IPS-15b (cell line): ENCODE results near the gene CCR7.

ENCODE experiments used
- H3K27me3 ChIP-seq: one replicate; pipeline ENCODE4 v1.6.1; 2013; ENCODE audit warnings: low read length; ENCODE audit not compliant: control insufficient read depth, insufficient read depth
- H3K36me3 ChIP-seq: one replicate; pipeline ENCODE4 v1.6.1; 2013; ENCODE audit warnings: low read length; ENCODE audit not compliant: control insufficient read depth, insufficient read depth
- H3K4me1 ChIP-seq: one replicate; pipeline ENCODE4 v1.6.1; 2013; ENCODE audit warnings: mild to moderate bottlenecking, low read length; ENCODE audit not compliant: control insufficient read depth, insufficient read depth
- H3K4me3 ChIP-seq: one replicate; pipeline ENCODE4 v1.5.1; 2013; ENCODE audit warnings: low read depth, low read length
- H3K9ac ChIP-seq: one replicate; pipeline ENCODE4 v1.6.1; 2013; ENCODE audit warnings: low read depth, mild to moderate bottlenecking, low read length
- H3K9me3 ChIP-seq: one replicate; pipeline ENCODE4 v1.6.1; 2013; ENCODE audit warnings: mild to moderate bottlenecking, low read length; ENCODE audit not compliant: control insufficient read depth, insufficient read depth

Gene CCR7

DNA sequence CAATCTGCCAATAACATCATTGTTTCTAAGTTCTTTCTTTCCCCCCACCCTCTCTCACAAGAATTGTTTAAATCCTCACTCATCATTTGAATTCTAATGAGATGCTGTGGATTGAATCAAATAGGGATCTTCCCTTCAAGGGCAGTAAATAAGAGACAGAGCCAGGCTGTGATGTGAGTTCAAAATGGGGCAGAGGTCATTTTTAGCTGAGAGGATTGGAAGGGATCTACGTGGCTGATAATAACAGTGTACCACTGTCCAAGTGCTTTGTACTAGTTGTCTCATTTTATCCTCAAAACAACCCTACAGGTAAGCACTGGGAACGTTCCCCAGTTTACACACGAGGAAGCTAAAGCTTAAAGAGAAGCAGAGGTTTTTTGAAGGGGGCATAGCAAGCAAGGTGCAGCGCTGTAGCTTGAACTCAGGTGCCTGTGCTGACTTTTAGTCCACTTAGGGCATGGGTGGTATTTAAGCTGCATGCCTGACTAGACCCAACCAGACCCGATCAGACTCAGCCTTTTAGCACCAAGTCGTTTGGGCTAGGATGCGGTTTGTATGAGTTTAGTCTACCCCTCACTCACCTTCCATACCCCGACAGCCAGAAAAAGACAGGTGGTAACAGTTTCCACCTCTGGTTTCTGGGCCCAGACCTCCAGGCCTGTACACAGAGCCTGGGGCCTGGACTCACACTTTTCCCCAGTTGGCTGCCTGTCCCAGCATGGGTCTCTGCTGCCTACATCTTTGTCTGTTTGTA lies 39.2 kb upstream of the CCR7 start:
- Histone ChIP-seq H3K4me1 (no peaks in the 10 kb centered on the region), H3K9ac (no peak overlapping the region), H3K27me3 (no peaks in the 10 kb centered on the region), H3K36me3 (no peaks in the 10 kb centered on the region), H3K9me3 (no peaks in the 10 kb centered on the region), H3K4me3 (no peak overlapping the region)

- Histone ChIP-seq H3K4me3 (no peak overlapping the region), H3K27me3 (no peaks in the 10 kb centered on the region), H3K36me3 (no peaks in the 10 kb centered on the region), H3K4me1 (no peaks in the 10 kb centered on the region), H3K9ac (no peak overlapping the region), H3K9me3 (no peaks in the 10 kb centered on the region)
Observed at GRCh38 chr17:40602445-40603443, 37.5 kb upstream of the CCR7 start.

- Histone ChIP-seq H3K4me3 (no peak overlapping the region), H3K9ac (no peak overlapping the region), H3K9me3 (no peaks in the 10 kb centered on the region), H3K27me3 (no peaks in the 10 kb centered on the region), H3K36me3 (no peaks in the 10 kb centered on the region), H3K4me1 (no peaks in the 10 kb centered on the region)
Observed at GRCh38 chr17:40600486-40601046, 35.3 kb upstream of the CCR7 start.

- H3K9ac ChIP-seq, result no peak overlapping the region
- H3K27me3 ChIP-seq, result no peaks in the 10 kb centered on the region
- H3K4me3 ChIP-seq, result no peak overlapping the region
- H3K36me3 ChIP-seq, result no peaks in the 10 kb centered on the region
- no peaks in the 10 kb centered on the region for H3K4me1 ChIP-seq
- no peaks in the 10 kb centered on the region for H3K9me3 ChIP-seq
Observed at GRCh38 chr17:40599468-40599763, 34.1 kb upstream of the CCR7 start.

DNA sequence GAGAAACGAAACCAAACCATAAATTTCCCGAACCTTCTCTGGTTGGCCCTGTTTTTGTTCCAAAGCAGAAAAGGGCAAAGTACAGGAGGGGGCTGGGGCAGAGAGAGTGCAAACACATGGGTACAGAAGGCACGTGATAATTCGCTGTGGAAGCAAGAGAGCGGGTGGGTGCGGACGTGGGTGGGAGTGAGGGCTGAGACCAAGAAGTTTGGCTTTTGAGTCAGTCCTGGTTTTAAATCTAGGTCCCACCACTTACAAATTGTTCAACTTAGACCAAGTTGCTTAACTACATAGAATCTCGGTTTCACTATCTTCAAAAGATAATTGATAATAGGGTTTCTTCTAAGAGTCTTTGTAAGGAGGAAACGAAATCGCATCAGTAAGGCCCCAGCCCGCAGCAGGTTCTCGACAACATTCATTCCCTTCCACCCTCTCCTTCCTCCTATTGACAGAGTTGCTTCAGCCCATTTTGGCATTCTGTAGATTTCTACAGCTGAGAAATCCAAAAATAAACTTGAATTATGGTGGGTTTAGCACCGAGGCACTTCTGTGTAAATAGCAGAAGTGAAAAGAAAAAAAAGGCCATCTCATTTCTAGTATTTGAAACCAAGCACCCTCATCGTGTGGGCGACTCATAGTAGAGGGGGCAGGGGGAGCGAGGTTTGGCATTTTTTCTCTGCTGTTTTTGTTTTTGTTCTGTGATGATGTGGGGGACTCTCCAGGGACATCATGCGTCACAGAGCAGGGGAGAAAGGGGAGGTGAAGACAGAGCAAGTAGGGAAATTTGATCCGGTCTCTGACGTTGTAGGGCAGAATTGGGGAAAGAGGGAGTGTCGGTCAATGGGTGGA lies 33.6 kb upstream of the CCR7 start:
- Histone ChIP-seq H3K4me3 (no peak overlapping the region), H3K36me3 (no peaks in the 10 kb centered on the region), H3K9me3 (no peaks in the 10 kb centered on the region), H3K9ac (no peak overlapping the region), H3K4me1 (no peaks in the 10 kb centered on the region), H3K27me3 (no peaks in the 10 kb centered on the region)

DNA sequence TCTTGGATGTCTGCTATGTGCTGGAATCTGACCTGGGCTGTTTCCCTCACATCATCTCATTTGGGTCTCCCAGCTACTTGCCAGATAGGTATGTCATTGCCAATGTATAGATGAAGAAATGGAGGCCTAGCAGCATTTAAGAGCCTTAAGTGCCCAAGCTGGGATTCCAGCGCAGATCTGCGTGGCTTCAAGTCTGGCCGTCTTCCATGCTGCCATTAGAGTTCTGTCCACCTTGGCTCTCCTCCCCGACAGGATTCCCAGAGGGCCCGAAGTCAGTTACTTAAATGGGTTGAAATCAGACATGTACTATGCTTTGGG lies 33.0 kb upstream of the CCR7 start:
- Histone ChIP-seq H3K4me3 (no peak overlapping the region), H3K36me3 (no peaks in the 10 kb centered on the region), H3K9me3 (no peaks in the 10 kb centered on the region), H3K4me1 (no peaks in the 10 kb centered on the region), H3K27me3 (no peaks in the 10 kb centered on the region), H3K9ac (no peak overlapping the region)

DNA sequence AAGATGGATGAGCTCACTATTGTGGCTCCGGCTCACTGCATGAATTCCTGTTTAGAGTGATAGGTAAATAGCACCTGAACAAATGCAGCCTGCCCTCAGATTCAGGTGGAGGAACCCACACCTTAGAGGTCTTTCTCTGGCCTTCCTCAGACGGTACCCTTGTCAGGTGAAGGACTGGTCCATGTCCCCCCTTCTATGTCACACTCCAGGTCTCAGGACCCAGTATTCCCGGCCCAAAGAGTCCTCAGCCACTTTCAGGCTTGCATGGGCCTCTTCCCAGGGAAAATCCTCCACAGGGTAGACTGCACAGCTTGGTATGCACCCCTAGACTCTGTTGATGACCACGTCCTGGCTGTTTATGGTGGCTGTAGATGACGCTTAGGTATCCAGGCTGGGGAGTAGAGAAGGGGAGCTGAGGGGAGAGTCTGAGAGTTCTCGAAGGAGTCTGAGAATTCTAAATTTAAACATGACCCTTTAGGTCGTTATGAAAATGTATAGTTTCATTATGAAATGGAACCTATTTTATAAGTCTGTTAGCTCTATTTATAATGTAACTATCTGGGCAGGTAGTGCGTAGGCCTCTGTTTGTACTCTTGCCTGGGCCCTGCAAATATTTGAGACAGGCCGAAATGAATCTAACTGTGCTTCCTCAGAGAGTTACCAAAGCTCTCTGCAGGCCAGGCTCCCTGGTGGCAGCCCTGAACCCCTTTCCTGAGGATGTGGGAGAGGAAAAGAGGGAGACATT lies 32.5 kb upstream of the CCR7 start:
- no peak overlapping the region for H3K4me3 ChIP-seq
- no peak overlapping the region for H3K9ac ChIP-seq
- no peaks in the 10 kb centered on the region for H3K36me3 ChIP-seq
- H3K4me1 ChIP-seq, result no peaks in the 10 kb centered on the region
- H3K9me3 ChIP-seq, result no peaks in the 10 kb centered on the region
- H3K27me3 ChIP-seq, result no peaks in the 10 kb centered on the region

GRCh38 chr17:40597156-40597555 lies 31.9 kb upstream of the CCR7 start:
- no peak overlapping the region for H3K4me3 ChIP-seq
- H3K9me3 ChIP-seq, result no peaks in the 10 kb centered on the region
- H3K27me3 ChIP-seq, result no peaks in the 10 kb centered on the region

DNA sequence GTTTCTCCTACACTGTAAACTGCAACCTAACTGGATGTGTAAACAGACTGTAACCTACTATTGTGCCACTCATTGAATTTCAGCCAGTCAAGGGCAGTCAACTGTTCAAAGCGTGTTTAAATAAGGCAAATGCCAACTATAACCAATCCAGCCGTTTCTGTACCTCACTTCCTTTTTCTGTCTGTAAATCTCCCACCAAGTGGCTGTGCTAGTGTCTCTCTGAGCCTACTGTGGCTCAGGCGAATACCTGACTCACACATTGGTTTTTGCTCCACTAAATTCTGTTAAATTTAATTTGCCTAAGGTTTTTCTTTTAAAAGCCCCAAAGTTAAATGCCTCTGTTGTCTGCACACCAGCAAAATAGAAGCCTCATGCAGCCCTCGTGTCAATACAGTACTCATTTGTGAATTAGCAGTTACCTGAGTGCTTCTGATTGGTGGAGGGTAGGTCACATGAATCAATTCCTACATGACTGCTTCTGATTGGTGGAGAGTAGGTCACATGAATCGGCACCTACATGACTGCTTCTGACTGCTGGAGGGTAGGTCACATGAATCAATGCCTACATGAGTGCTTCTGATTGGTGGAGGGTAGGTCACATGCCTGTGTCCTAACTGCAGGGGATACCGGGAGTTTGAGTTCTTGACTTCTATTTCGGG lies 31.1 kb upstream of the CCR7 start:
- H3K9ac ChIP-seq, result no peak overlapping the region
- H3K4me1 ChIP-seq, result no peaks in the 10 kb centered on the region
- no peaks in the 10 kb centered on the region for H3K9me3 ChIP-seq
- H3K36me3 ChIP-seq, result no peaks in the 10 kb centered on the region
- no peaks in the 10 kb centered on the region for H3K27me3 ChIP-seq
- H3K4me3 ChIP-seq, result no peak overlapping the region

More at GRCh38 chr17:40597156-40597555, 31.9 kb upstream of the CCR7 start:
- no peak overlapping the region for H3K9ac ChIP-seq
- no peaks in the 10 kb centered on the region for H3K4me1 ChIP-seq
- no peaks in the 10 kb centered on the region for H3K36me3 ChIP-seq

DNA sequence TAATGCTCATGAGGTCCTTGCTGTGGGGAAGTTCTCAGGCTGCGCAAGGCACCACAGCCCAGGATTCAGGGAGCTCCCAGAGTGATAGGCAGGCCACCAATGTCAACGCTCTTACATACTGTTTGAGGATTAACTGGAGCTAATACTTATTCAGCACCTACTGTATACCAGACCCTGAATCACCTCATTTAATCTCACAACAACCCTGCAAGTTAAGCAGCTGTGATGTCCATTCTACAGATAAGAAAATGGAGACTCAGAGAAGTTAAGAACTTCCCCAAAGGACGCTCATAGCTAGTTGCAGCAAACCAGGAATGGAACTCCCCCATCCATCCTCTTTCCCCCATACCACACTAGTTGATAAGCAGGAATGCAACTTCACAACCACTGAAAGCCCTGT lies 25.5 kb upstream of the CCR7 start:
- Histone ChIP-seq H3K27me3 (no peaks in the 10 kb centered on the region), H3K4me1 (no peaks in the 10 kb centered on the region), H3K9me3 (no peaks in the 10 kb centered on the region), H3K9ac (no peak overlapping the region), H3K4me3 (no peak overlapping the region), H3K36me3 (no peaks in the 10 kb centered on the region)
